Neural cell (in vitro differentiated cells): ENCODE measurements around the gene MAIP1. TPM values are rescaled to one million over a fixed set of nuclear protein-coding genes. Genes with fewer than 3 reads are reported as not detected.

ENCODE experiments used
- H2AFZ ChIP-seq: fragments of 200-600, 300-800 bp; sonication (generic), shearing (Covaris generic); 2 replicates; pipeline ENCODE4 v1.6.0; 2014; ENCODE audit warnings: low read depth, mild to moderate bottlenecking, antibody characterized with exemption, low read length, moderate library complexity
- H3F3A ChIP-seq: fragments of 200-600 bp; shearing (Covaris generic); 2 replicates; pipeline ENCODE4 v1.6.1; 2016; ENCODE audit warnings: mild to moderate bottlenecking, moderate library complexity, mixed read lengths, antibody characterized with exemption, low read length; ENCODE audit not compliant: insufficient read depth, poor library complexity, severe bottlenecking
- H3K27ac ChIP-seq: fragments of 200-600, 300-800 bp; sonication (generic), shearing (Covaris generic); 2 replicates; pipeline ENCODE4 v1.5.1; 2014; ENCODE audit warnings: mild to moderate bottlenecking, low read length, moderate library complexity
- H3K27me3 ChIP-seq: fragments of 300-800, 200-600 bp; sonication (generic), shearing (Covaris generic); 2 replicates; pipeline ENCODE4 v1.6.0; 2014; ENCODE audit warnings: mild to moderate bottlenecking, low read depth, low read length, moderate library complexity; ENCODE audit not compliant: insufficient read depth
- H3K36me3 ChIP-seq: fragments of 300-800, 200-600 bp; sonication (generic), shearing (Covaris generic); 2 replicates; pipeline ENCODE4 v1.5.1; 2014; ENCODE audit warnings: mild to moderate bottlenecking, antibody characterized with exemption, low read length, moderate library complexity; ENCODE audit not compliant: insufficient read depth
- H3K4me2 ChIP-seq: fragments of 300-800, 200-600 bp; sonication (generic), shearing (Covaris generic); 2 replicates; pipeline ENCODE4 v1.6.0; 2014; ENCODE audit warnings: mild to moderate bottlenecking, low read length
- H3K4me3 ChIP-seq: fragments of 300-800, 200-600 bp; sonication (generic), shearing (Covaris generic); 2 replicates; pipeline ENCODE4 v1.5.1; 2014; ENCODE audit warnings: mild to moderate bottlenecking, low read length, moderate library complexity
- H3K79me2 ChIP-seq: fragments of 200-600 bp; shearing (Covaris generic); replicated peaks from 2 replicates; pipeline ENCODE4 v1.6.0; 2014; ENCODE audit warnings: mild to moderate bottlenecking, low read length, moderate library complexity; ENCODE audit not compliant: insufficient read depth
- H3K9ac ChIP-seq: fragments of 300-800, 200-600 bp; sonication (generic), shearing (Covaris generic); 2 replicates; pipeline ENCODE4 v1.6.1; 2016; ENCODE audit warnings: mild to moderate bottlenecking, low read length, mixed read lengths
- H3K9me2 ChIP-seq: fragments of 200-600 bp; shearing (Covaris generic); 2 replicates; pipeline ENCODE4 v1.6.1; 2016; ENCODE audit warnings: mild to moderate bottlenecking, low read length, mixed read lengths; ENCODE audit not compliant: insufficient read depth
- H3K9me3 ChIP-seq: fragments of 200-600, 300-800 bp; sonication (generic), shearing (Covaris generic); 2 replicates; pipeline ENCODE4 v1.6.1; 2016; ENCODE audit warnings: mild to moderate bottlenecking, mixed run types, low read length, moderate library complexity, mixed read lengths
- H4K20me1 ChIP-seq: fragments of 200-600 bp; shearing (Covaris generic); 2 replicates; pipeline ENCODE4 v1.6.1; 2016; ENCODE audit warnings: mild to moderate bottlenecking, mixed run types; ENCODE audit not compliant: insufficient read depth
- EP300 ChIP-seq: fragments of 450-650 bp; conservative IDR thresholded peaks from 2 replicates; pipeline ENCODE4 v1.6.1; 2014; ENCODE audit warnings: antibody characterized with exemption, mild to moderate bottlenecking, moderate library complexity; ENCODE audit not compliant: poor library complexity, severe bottlenecking
- EZH2 ChIP-seq: fragments of 200-600, 300-800 bp; shearing (Covaris generic), sonication (generic); IDR thresholded peaks from 2 replicates; pipeline ENCODE4 v1.6.1; 2014; ENCODE audit warnings: antibody characterized with exemption, low read length, borderline replicate concordance, mild to moderate bottlenecking; ENCODE audit not compliant: insufficient read depth, poor library complexity, severe bottlenecking
- MXI1 ChIP-seq: fragments of 450-650 bp; conservative IDR thresholded peaks from 2 replicates; pipeline ENCODE4 v1.6.1; 2014; ENCODE audit warnings: antibody characterized with exemption, mild to moderate bottlenecking; ENCODE audit not compliant: poor library complexity, severe bottlenecking
- POLR2AphosphoS5 ChIP-seq: IDR thresholded peaks from 2 replicates; pipeline ENCODE4 v1.6.1; 2012
- RAD21 ChIP-seq: fragments of 450-650 bp; conservative IDR thresholded peaks from 2 replicates; pipeline ENCODE4 v1.6.1; 2014; ENCODE audit warnings: antibody characterized with exemption, mild to moderate bottlenecking, moderate library complexity
- SMC3 ChIP-seq: fragments of 450-650 bp; conservative IDR thresholded peaks from 2 replicates; pipeline ENCODE4 v1.6.1; 2014; ENCODE audit warnings: antibody characterized with exemption, mild to moderate bottlenecking, moderate library complexity; ENCODE audit not compliant: poor library complexity
- TAF1 ChIP-seq: IDR thresholded peaks from 2 replicates; pipeline ENCODE4 v1.6.1; 2012; ENCODE audit warnings: low read depth
- polyA plus RNA-seq: library from polyadenylated mRNA; depleted of rRNA; stranded (reverse); fragments of >200 nt; gene quantifications from 2 replicates; pipeline ENCODE4 v1.2.3, GENCODE V29; 2014
- TF ChIP-seq, protein P1 (sequence below): fragments of 450-650 bp; IDR thresholded peaks from 2 replicates; pipeline ENCODE4 v1.5.1; 2014; ENCODE audit warnings: antibody characterized with exemption, mild to moderate bottlenecking, moderate library complexity; ENCODE audit not compliant: poor library complexity, severe bottlenecking
- TF ChIP-seq, protein P2 (sequence below): IDR thresholded peaks from 2 replicates; pipeline ENCODE4 v1.6.1; 2012; ENCODE audit warnings: borderline replicate concordance

Gene MAIP1
- polyA plus RNA-seq, 1 donor from 2014 or later = 24.1 TPM

DNA sequence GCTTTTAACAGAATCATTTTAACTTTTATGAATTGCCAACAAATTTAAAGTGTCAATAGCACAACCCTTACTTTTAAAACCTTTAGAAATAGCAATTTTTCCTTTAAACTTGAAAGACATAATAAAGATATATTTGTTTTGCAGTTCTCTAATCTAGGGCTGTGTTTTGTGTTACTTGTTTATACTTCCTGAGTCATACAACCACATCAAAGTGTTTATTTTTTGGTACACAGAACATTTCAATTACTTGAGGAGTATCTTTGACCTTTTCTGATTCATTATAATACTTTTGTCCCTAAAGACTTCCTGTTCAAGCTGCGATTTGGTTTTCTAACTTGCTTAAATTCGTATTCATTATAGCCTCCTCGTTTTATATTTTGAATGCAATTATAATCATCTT is 21.9 kb upstream of the MAIP1 start:
- no peaks in the 10 kb centered on the region for H3K27me3 ChIP-seq
- no peak overlapping the region for H2AFZ ChIP-seq
- no peaks in the 10 kb centered on the region for H3F3A ChIP-seq
- no peak overlapping the region for H3K4me2 ChIP-seq
- H3K9ac ChIP-seq = no peak overlapping the region
- H3K9me3 ChIP-seq = no peaks in the 10 kb centered on the region
- no peaks in the 10 kb centered on the region for H3K9me2 ChIP-seq
- no peak for TF ChIP-seq EP300
- TF ChIP-seq MXI1 = no peak
- no peak for TF ChIP-seq SMC3
- no peak for TF ChIP-seq TAF1
- H3K79me2 ChIP-seq = no peaks in the 10 kb centered on the region
- H4K20me1 ChIP-seq = no peaks in the 10 kb centered on the region
- peaks cover 9% of the 10 kb centered on the region for H3K36me3 ChIP-seq
- no peak overlapping the region for H3K27ac ChIP-seq
- no peak overlapping the region for H3K4me3 ChIP-seq

DNA sequence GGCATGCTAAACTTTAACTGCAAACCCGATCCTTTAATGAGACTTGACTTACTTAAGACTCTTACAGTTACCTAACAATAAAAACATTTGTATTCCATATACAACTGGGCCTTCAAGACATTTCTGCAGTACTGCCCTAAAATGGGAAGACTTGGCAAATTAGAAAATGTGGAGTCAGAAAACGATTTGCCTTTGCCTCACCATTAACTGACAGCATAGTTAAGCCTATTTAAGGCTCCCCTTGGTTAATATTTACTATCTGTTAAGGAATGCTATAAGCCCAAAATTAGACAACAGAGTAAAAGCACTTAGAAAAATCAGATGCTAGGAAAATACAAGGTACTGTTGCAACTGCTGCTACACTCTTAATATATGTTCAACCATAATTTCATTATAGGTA is 18.8 kb upstream of the MAIP1 start:
- Histone ChIP-seq H3K4me2 (no peak overlapping the region), H3K27ac (no peak overlapping the region), H3K9me2 (no peaks in the 10 kb centered on the region), H3F3A (no peaks in the 10 kb centered on the region), H2AFZ (no peak overlapping the region), H4K20me1 (no peaks in the 10 kb centered on the region), H3K27me3 (no peaks in the 10 kb centered on the region), H3K79me2 (no peaks in the 10 kb centered on the region), H3K4me3 (no peak overlapping the region), H3K9me3 (no peaks in the 10 kb centered on the region), H3K9ac (no peak overlapping the region), H3K36me3 (peaks cover 12% of the 10 kb centered on the region)
- TF ChIP-seq, protein P1, sequence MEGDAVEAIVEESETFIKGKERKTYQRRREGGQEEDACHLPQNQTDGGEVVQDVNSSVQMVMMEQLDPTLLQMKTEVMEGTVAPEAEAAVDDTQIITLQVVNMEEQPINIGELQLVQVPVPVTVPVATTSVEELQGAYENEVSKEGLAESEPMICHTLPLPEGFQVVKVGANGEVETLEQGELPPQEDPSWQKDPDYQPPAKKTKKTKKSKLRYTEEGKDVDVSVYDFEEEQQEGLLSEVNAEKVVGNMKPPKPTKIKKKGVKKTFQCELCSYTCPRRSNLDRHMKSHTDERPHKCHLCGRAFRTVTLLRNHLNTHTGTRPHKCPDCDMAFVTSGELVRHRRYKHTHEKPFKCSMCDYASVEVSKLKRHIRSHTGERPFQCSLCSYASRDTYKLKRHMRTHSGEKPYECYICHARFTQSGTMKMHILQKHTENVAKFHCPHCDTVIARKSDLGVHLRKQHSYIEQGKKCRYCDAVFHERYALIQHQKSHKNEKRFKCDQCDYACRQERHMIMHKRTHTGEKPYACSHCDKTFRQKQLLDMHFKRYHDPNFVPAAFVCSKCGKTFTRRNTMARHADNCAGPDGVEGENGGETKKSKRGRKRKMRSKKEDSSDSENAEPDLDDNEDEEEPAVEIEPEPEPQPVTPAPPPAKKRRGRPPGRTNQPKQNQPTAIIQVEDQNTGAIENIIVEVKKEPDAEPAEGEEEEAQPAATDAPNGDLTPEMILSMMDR = no peak
- TF ChIP-seq EZH2 (no peak), EP300 (no peak), SMC3 (no peak), RAD21 (no peak), POLR2AphosphoS5 (no peak), TAF1 (no peak), MXI1 (no peak)
- TF ChIP-seq, protein P2, sequence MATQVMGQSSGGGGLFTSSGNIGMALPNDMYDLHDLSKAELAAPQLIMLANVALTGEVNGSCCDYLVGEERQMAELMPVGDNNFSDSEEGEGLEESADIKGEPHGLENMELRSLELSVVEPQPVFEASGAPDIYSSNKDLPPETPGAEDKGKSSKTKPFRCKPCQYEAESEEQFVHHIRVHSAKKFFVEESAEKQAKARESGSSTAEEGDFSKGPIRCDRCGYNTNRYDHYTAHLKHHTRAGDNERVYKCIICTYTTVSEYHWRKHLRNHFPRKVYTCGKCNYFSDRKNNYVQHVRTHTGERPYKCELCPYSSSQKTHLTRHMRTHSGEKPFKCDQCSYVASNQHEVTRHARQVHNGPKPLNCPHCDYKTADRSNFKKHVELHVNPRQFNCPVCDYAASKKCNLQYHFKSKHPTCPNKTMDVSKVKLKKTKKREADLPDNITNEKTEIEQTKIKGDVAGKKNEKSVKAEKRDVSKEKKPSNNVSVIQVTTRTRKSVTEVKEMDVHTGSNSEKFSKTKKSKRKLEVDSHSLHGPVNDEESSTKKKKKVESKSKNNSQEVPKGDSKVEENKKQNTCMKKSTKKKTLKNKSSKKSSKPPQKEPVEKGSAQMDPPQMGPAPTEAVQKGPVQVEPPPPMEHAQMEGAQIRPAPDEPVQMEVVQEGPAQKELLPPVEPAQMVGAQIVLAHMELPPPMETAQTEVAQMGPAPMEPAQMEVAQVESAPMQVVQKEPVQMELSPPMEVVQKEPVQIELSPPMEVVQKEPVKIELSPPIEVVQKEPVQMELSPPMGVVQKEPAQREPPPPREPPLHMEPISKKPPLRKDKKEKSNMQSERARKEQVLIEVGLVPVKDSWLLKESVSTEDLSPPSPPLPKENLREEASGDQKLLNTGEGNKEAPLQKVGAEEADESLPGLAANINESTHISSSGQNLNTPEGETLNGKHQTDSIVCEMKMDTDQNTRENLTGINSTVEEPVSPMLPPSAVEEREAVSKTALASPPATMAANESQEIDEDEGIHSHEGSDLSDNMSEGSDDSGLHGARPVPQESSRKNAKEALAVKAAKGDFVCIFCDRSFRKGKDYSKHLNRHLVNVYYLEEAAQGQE = no peak

DNA sequence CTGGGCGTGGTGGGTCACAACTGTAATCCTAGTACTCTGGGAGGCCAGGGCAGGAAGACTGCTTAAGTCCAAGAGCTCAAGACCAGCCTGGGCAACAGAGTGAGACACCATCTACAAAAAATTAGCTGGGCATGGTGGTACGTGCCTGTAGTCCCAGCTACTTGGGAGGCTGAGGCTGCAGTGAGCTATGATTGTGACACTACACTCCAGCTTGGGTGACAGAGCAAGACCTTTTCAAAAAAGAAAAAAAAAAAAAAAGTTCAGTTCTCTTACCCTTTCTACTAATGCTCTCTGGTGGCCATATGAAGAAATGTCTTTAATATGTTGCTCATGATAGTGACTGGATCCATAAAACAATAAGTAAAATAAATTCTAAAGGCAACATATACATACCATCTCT is 15.0 kb upstream of the MAIP1 start:
- Histone ChIP-seq H3K9me3 (no peaks in the 10 kb centered on the region), H3K27ac (no peak overlapping the region)

More for the DNA sequence above, 15.0 kb upstream of the MAIP1 start:
- Histone ChIP-seq H3K4me3 (no peak overlapping the region), H4K20me1 (no peaks in the 10 kb centered on the region), H3K79me2 (no peaks in the 10 kb centered on the region), H3K27me3 (no peaks in the 10 kb centered on the region), H3K36me3 (peaks cover 6% of the 10 kb centered on the region), H3K9ac (no peak overlapping the region), H3K4me2 (no peak overlapping the region), H2AFZ (no peak overlapping the region), H3F3A (no peaks in the 10 kb centered on the region), H3K9me2 (no peaks in the 10 kb centered on the region)
- TF ChIP-seq, protein P2 = no peak
- TF ChIP-seq MXI1 (no peak), POLR2AphosphoS5 (no peak), EZH2 (no peak), TAF1 (no peak), SMC3 (peak; percentile 30), EP300 (no peak), RAD21 (peak; percentile 52)
- TF ChIP-seq, protein P1 = peak; percentile 48
